ENCODE results near the gene DHFR2.
"Not testable (repeated sequence)": the region's sequence is repeated elsewhere in the genome, so short reads cannot be mapped to it uniquely, and the experiment has no call there.

The DHFR2 gene

GRCh38 chr3:94083261-94083660 lies 20.5 kb upstream of the DHFR2 start:
- Histone ChIP-seq H3K36me3 (ENCODE audit: control insufficient read depth, insufficient read depth, low read length) (no peaks in the 10 kb centered on the region), H3K9me3 (ENCODE audit: control insufficient read depth, insufficient read depth, low read length) (no peaks in the 10 kb centered on the region), H3K4me1 (ENCODE audit: control insufficient read depth, insufficient read depth, low read length) (peaks cover 2% of the 10 kb centered on the region), H3K4me3 (ENCODE audit: low read length) (no peak overlapping the region), H3K27me3 (ENCODE audit: control insufficient read depth, insufficient read depth, low read length) (no peaks in the 10 kb centered on the region), H3K27ac (ENCODE audit: low read length) (no peak overlapping the region)
- no peak for DNase-seq (ENCODE audit: low read depth, low spot score)
- no CpG with 5 or more reads among the region's 4 CpGs for WGBS (ENCODE audit: insufficient coverage, insufficient read length)

- H3K27me3 ChIP-seq (ENCODE audit: control insufficient read depth, insufficient read depth, low read length), result no peaks in the 10 kb centered on the region
Observed at GRCh38 chr3:94082391-94082937, 19.7 kb upstream of the DHFR2 start.

GRCh38 chr3:94081884-94082283 lies 19.2 kb upstream of the DHFR2 start:
- WGBS (ENCODE audit: insufficient coverage, insufficient read length), result no CpG with 5 or more reads among the region's 5 CpGs
- DNase-seq (ENCODE audit: low read depth, low spot score), result no peak
- peaks cover 2% of the 10 kb centered on the region for H3K4me1 ChIP-seq (ENCODE audit: control insufficient read depth, insufficient read depth, low read length)
- no peaks in the 10 kb centered on the region for H3K9me3 ChIP-seq (ENCODE audit: control insufficient read depth, insufficient read depth, low read length)
- H3K4me3 ChIP-seq (ENCODE audit: low read length), result no peak overlapping the region
- no peaks in the 10 kb centered on the region for H3K36me3 ChIP-seq (ENCODE audit: control insufficient read depth, insufficient read depth, low read length)
- no peaks in the 10 kb centered on the region for H3K27me3 ChIP-seq (ENCODE audit: control insufficient read depth, insufficient read depth, low read length)
- no peak overlapping the region for H3K27ac ChIP-seq (ENCODE audit: low read length)

More at GRCh38 chr3:94082391-94082937, 19.7 kb upstream of the DHFR2 start:
- DNase-seq (ENCODE audit: low read depth, low spot score), result no peak
- H3K27ac ChIP-seq (ENCODE audit: low read length), result no peak overlapping the region
- H3K9me3 ChIP-seq (ENCODE audit: control insufficient read depth, insufficient read depth, low read length), result no peaks in the 10 kb centered on the region
- no peaks in the 10 kb centered on the region for H3K36me3 ChIP-seq (ENCODE audit: control insufficient read depth, insufficient read depth, low read length)
- no peak overlapping the region for H3K4me3 ChIP-seq (ENCODE audit: low read length)
- peaks cover 2% of the 10 kb centered on the region for H3K4me1 ChIP-seq (ENCODE audit: control insufficient read depth, insufficient read depth, low read length)
- no CpG with 5 or more reads among the region's 8 CpGs for WGBS (ENCODE audit: insufficient coverage, insufficient read length)

- not testable (repeated sequence) for DNase-seq (ENCODE audit: low read depth, low spot score); H3K27ac ChIP-seq (ENCODE audit: low read length); H3K36me3 ChIP-seq (ENCODE audit: control insufficient read depth, insufficient read depth, low read length); H3K4me1 ChIP-seq (ENCODE audit: control insufficient read depth, insufficient read depth, low read length); H3K4me3 ChIP-seq (ENCODE audit: low read length); H3K27me3 ChIP-seq (ENCODE audit: control insufficient read depth, insufficient read depth, low read length); H3K9me3 ChIP-seq (ENCODE audit: control insufficient read depth, insufficient read depth, low read length)
- WGBS (ENCODE audit: insufficient coverage, insufficient read length), result no CpG with 5 or more reads among the region's 5 CpGs
Observed at GRCh38 chr3:94080552-94080951, 17.8 kb upstream of the DHFR2 start.

- no CpG with 5 or more reads among the region's 3 CpGs for WGBS (ENCODE audit: insufficient coverage, insufficient read length)
- no peak overlapping the region for H3K4me3 ChIP-seq (ENCODE audit: low read length)
- DNase-seq (ENCODE audit: low read depth, low spot score), result no peak
- no peaks in the 10 kb centered on the region for H3K27me3 ChIP-seq (ENCODE audit: control insufficient read depth, insufficient read depth, low read length)
- H3K4me1 ChIP-seq (ENCODE audit: control insufficient read depth, insufficient read depth, low read length), result peaks cover 2% of the 10 kb centered on the region
- H3K27ac ChIP-seq (ENCODE audit: low read length), result no peak overlapping the region
- no peaks in the 10 kb centered on the region for H3K36me3 ChIP-seq (ENCODE audit: control insufficient read depth, insufficient read depth, low read length)
- no peaks in the 10 kb centered on the region for H3K9me3 ChIP-seq (ENCODE audit: control insufficient read depth, insufficient read depth, low read length)
Observed at GRCh38 chr3:94076055-94076454, 13.3 kb upstream of the DHFR2 start.

GRCh38 chr3:94071713-94072284 lies 9.1 kb upstream of the DHFR2 start:
- DNase-seq (ENCODE audit: low read depth, low spot score), result no peak
- no peak overlapping the region for H3K27ac ChIP-seq (ENCODE audit: low read length)
- no CpG with 5 or more reads among the region's 4 CpGs for WGBS (ENCODE audit: insufficient coverage, insufficient read length)
- no peaks in the 10 kb centered on the region for H3K36me3 ChIP-seq (ENCODE audit: control insufficient read depth, insufficient read depth, low read length)
- H3K4me3 ChIP-seq (ENCODE audit: low read length), result no peak overlapping the region
- H3K9me3 ChIP-seq (ENCODE audit: control insufficient read depth, insufficient read depth, low read length), result no peaks in the 10 kb centered on the region
- no peaks in the 10 kb centered on the region for H3K27me3 ChIP-seq (ENCODE audit: control insufficient read depth, insufficient read depth, low read length)
- H3K4me1 ChIP-seq (ENCODE audit: control insufficient read depth, insufficient read depth, low read length), result no peaks in the 10 kb centered on the region

- no peak overlapping the region for H3K4me3 ChIP-seq (ENCODE audit: low read length)
- no peaks in the 10 kb centered on the region for H3K36me3 ChIP-seq (ENCODE audit: control insufficient read depth, insufficient read depth, low read length)
- H3K4me1 ChIP-seq (ENCODE audit: control insufficient read depth, insufficient read depth, low read length), result no peaks in the 10 kb centered on the region
- no peak for DNase-seq (ENCODE audit: low read depth, low spot score)
- no peaks in the 10 kb centered on the region for H3K27me3 ChIP-seq (ENCODE audit: control insufficient read depth, insufficient read depth, low read length)
- WGBS (ENCODE audit: insufficient coverage, insufficient read length), result no CpG with 5 or more reads among the region's 6 CpGs
- no peak overlapping the region for H3K27ac ChIP-seq (ENCODE audit: low read length)
- H3K9me3 ChIP-seq (ENCODE audit: control insufficient read depth, insufficient read depth, low read length), result no peaks in the 10 kb centered on the region
Observed at GRCh38 chr3:94070341-94070911, 7.7 kb upstream of the DHFR2 start.

GRCh38 chr3:94069194-94069813 lies 6.6 kb upstream of the DHFR2 start:
- no peak for DNase-seq (ENCODE audit: low read depth, low spot score)
- Histone ChIP-seq H3K27ac (ENCODE audit: low read length) (no peak overlapping the region), H3K36me3 (ENCODE audit: control insufficient read depth, insufficient read depth, low read length) (no peaks in the 10 kb centered on the region), H3K9me3 (ENCODE audit: control insufficient read depth, insufficient read depth, low read length) (no peaks in the 10 kb centered on the region), H3K4me3 (ENCODE audit: low read length) (no peak overlapping the region), H3K4me1 (ENCODE audit: control insufficient read depth, insufficient read depth, low read length) (no peaks in the 10 kb centered on the region), H3K27me3 (ENCODE audit: control insufficient read depth, insufficient read depth, low read length) (no peaks in the 10 kb centered on the region)
- WGBS (ENCODE audit: insufficient coverage, insufficient read length), result 100% methylated on average over 2 of the region's 4 CpGs

GRCh38 chr3:94066506-94067500 lies 4.1 kb upstream of the DHFR2 start:
- no peaks in the 10 kb centered on the region for H3K27me3 ChIP-seq (ENCODE audit: control insufficient read depth, insufficient read depth, low read length)
- no peaks in the 10 kb centered on the region for H3K36me3 ChIP-seq (ENCODE audit: control insufficient read depth, insufficient read depth, low read length)
- H3K4me3 ChIP-seq (ENCODE audit: low read length), result no peak overlapping the region
- no CpG with 5 or more reads among the region's 6 CpGs for WGBS (ENCODE audit: insufficient coverage, insufficient read length)
- no peak overlapping the region for H3K27ac ChIP-seq (ENCODE audit: low read length)
- no peaks in the 10 kb centered on the region; the same call in 1 of the 2 replicates for H3K4me1 ChIP-seq (ENCODE audit: control insufficient read depth, insufficient read depth, low read length)
- DNase-seq (ENCODE audit: low read depth, low spot score), result no peak
- H3K9me3 ChIP-seq (ENCODE audit: control insufficient read depth, insufficient read depth, low read length), result no peaks in the 10 kb centered on the region
